H1 (cell line): ENCODE data around the gene OCLN. TPM values are rescaled to one million over a fixed set of nuclear protein-coding genes. Genes with fewer than 3 reads are reported as not detected.

Experiments
- CTCF ChIA-PET: fragments of 300-600 bp; sonication (Branson Sonifier 250); formaldehyde crosslinking; loops from one replicate; lab custom pipeline; 2021; ENCODE audit not compliant: partially characterized antibody; lab: Charles Lee
- POLR2A ChIA-PET: fragments of 300-600 bp; sonication (Branson Sonifier 250); formaldehyde crosslinking; loops from one replicate; lab custom pipeline; 2021; ENCODE audit warnings: inconsistent platforms; ENCODE audit not compliant: partially characterized antibody; lab: Charles Lee
- DNase-seq, 2 experiments: peaks; one replicate each; pipeline versions ENCODE4 v3.0.0 to v3.0.0-alpha.2; 2010 to 2022; ENCODE audit warnings: low spot score in 2 of 2, low read depth in 1 of 2, mixed read lengths in 1 of 2
- FAIRE-seq: peaks from 2 replicates; lab custom pipeline; 2011; peaks lifted over from hg19 to GRCh38; lab: Jason Lieb, UNC
- H2AFZ ChIP-seq: 2 replicates; pipeline ENCODE4 v1.8.1; 2012; ENCODE audit warnings: low read length, inconsistent platforms
- H2AK5ac ChIP-seq: 2 replicates; pipeline ENCODE4 v1.6.1; 2013; ENCODE audit warnings: low read depth, low read length
- H2BK120ac ChIP-seq: replicated peaks from 2 replicates; pipeline ENCODE3; 2013; ENCODE audit warnings: low read depth, low read length, inconsistent platforms
- H2BK12ac ChIP-seq: 2 replicates; pipeline ENCODE4 v1.6.1; 2013; ENCODE audit warnings: low read depth, low read length
- H2BK15ac ChIP-seq: 2 replicates; pipeline ENCODE4 v1.6.1; 2013; ENCODE audit warnings: low read length
- H2BK20ac ChIP-seq: 2 replicates; pipeline ENCODE4 v1.6.1; 2013; ENCODE audit warnings: low read length
- H2BK5ac ChIP-seq: 2 replicates; pipeline ENCODE4 v1.6.1; 2013; ENCODE audit warnings: low read depth, low read length
- H3K14ac ChIP-seq: 2 replicates; pipeline ENCODE4 v1.6.1; 2013; ENCODE audit warnings: inconsistent platforms; ENCODE audit not compliant: insufficient read length
- H3K18ac ChIP-seq: 2 replicates; pipeline ENCODE4 v1.6.1; 2013; ENCODE audit warnings: low read length; ENCODE audit errors: extremely low read depth
- H3K23ac ChIP-seq: 2 replicates; pipeline ENCODE4 v1.6.1; 2013; ENCODE audit warnings: inconsistent platforms; ENCODE audit not compliant: insufficient read length
- H3K23me2 ChIP-seq: 2 replicates; pipeline ENCODE4 v1.6.1; 2013; ENCODE audit warnings: low read depth, low read length
- H3K27ac ChIP-seq: 2 replicates; pipeline ENCODE4 v1.6.1; 2011; ENCODE audit warnings: low read depth, low read length, inconsistent platforms
- H3K27me3 ChIP-seq, 4 experiments: replicated peaks in 1 of 4; 1 replicate in 1 of 4; 2 replicates in 3 of 4; pipeline versions ENCODE4 v1.6.1 to v1.8.1; 2011 to 2013; ENCODE audit warnings: low read length in 3 of 4, mild to moderate bottlenecking in 3 of 4, inconsistent platforms in 2 of 4, mixed read lengths in 2 of 4, moderate library complexity in 1 of 4; ENCODE audit not compliant: control insufficient read depth in 3 of 4, insufficient read depth in 3 of 4; ENCODE audit errors: extremely low read depth in 1 of 4
- H3K36me3 ChIP-seq, 4 experiments: 2 replicates each; pipeline versions ENCODE4 v1.6.1 to v1.8.1; 2011 to 2013; ENCODE audit warnings: mild to moderate bottlenecking in 4 of 4, low read length in 3 of 4, moderate library complexity in 2 of 4, control low read depth in 1 of 4, inconsistent platforms in 1 of 4; ENCODE audit not compliant: insufficient read depth in 4 of 4, control insufficient read depth in 2 of 4
- H3K4ac ChIP-seq: replicated peaks from 2 replicates; pipeline ENCODE3; 2013; ENCODE audit warnings: low read length, low read depth, mixed read lengths, inconsistent platforms; ENCODE audit not compliant: insufficient read length
- H3K4me1 ChIP-seq, 4 experiments: replicated peaks in 1 of 4; 1 replicate in 1 of 4; 2 replicates in 3 of 4; pipeline versions ENCODE4 v1.6.1 to v1.8.1; 2011 to 2013; ENCODE audit warnings: low read length in 3 of 4, inconsistent platforms in 2 of 4, mixed read lengths in 1 of 4; ENCODE audit not compliant: insufficient read depth in 4 of 4, control insufficient read depth in 3 of 4
- H3K4me2 ChIP-seq, 2 experiments: 2 replicates each; pipeline versions ENCODE4 v1.6.1 to v1.8.1; 2011 to 2013; ENCODE audit warnings: low read depth in 2 of 2, low read length in 2 of 2, control low read depth in 1 of 2, inconsistent platforms in 1 of 2, mild to moderate bottlenecking in 1 of 2; ENCODE audit not compliant: insufficient read depth in 1 of 2
- H3K4me3 ChIP-seq, 4 experiments: fragments of 200-600, 300-600 bp in 1 of 4; sonication (generic), shearing (Covaris generic), sonication (Bioruptor Twin) in 1 of 4; 2 replicates each; pipeline versions ENCODE4 v1.5.1 to v1.8.1; 2011 to 2016; ENCODE audit warnings: low read length in 4 of 4, low read depth in 3 of 4, control low read depth in 2 of 4, inconsistent platforms in 2 of 4, mild to moderate bottlenecking in 2 of 4, mixed read lengths in 1 of 4, moderate library complexity in 1 of 4; ENCODE audit not compliant: insufficient read depth in 2 of 4; ENCODE audit errors: extremely low read depth in 1 of 4
- H3K56ac ChIP-seq: replicated peaks from 2 replicates; pipeline ENCODE3; 2013; ENCODE audit warnings: low read depth, mild to moderate bottlenecking, mixed read lengths, low read length, inconsistent platforms; ENCODE audit not compliant: insufficient read length
- H3K79me1 ChIP-seq: 2 replicates; pipeline ENCODE4 v1.6.1; 2013; ENCODE audit warnings: low read depth, low read length, control low read depth
- H3K79me2 ChIP-seq, 2 experiments: 2 replicates each; pipeline versions ENCODE4 v1.6.1 to v1.8.1; 2012 to 2013; ENCODE audit warnings: low read length in 2 of 2, mild to moderate bottlenecking in 2 of 2, inconsistent platforms in 1 of 2; ENCODE audit not compliant: insufficient read depth in 2 of 2, control insufficient read depth in 1 of 2
- H3K9ac ChIP-seq, 4 experiments: replicated peaks in 1 of 4; 1 replicate in 1 of 4; 2 replicates in 3 of 4; pipeline versions ENCODE4 v1.6.1 to v1.8.1; 2011 to 2013; ENCODE audit warnings: low read depth in 3 of 4, low read length in 3 of 4, control low read depth in 2 of 4, mild to moderate bottlenecking in 2 of 4, moderate library complexity in 2 of 4, inconsistent platforms in 1 of 4; ENCODE audit errors: extremely low read depth in 1 of 4
- H3K9me3 ChIP-seq, 2 experiments: 2 replicates each; pipeline versions ENCODE4 v1.6.1 to v1.8.1; 2012 to 2013; ENCODE audit warnings: mild to moderate bottlenecking in 2 of 2, moderate library complexity in 2 of 2, control low read depth in 1 of 2, inconsistent platforms in 1 of 2, low read depth in 1 of 2, low read length in 1 of 2, mixed read lengths in 1 of 2; ENCODE audit not compliant: insufficient read depth in 2 of 2
- H4K20me1 ChIP-seq, 2 experiments: replicated peaks in 1 of 2; 2 replicates each; pipeline versions ENCODE3 to v1.8.1; 2011 to 2013; ENCODE audit warnings: inconsistent platforms in 2 of 2, low read length in 2 of 2, mild to moderate bottlenecking in 1 of 2; ENCODE audit not compliant: insufficient read depth in 2 of 2, control insufficient read depth in 1 of 2
- H4K5ac ChIP-seq: 2 replicates; pipeline ENCODE4 v1.6.1; 2013; ENCODE audit warnings: low read length, low read depth, mixed read lengths, inconsistent platforms; ENCODE audit not compliant: insufficient read length
- H4K8ac ChIP-seq: 2 replicates; pipeline ENCODE4 v1.8.0; 2013; ENCODE audit warnings: mild to moderate bottlenecking, moderate library complexity, low read length, inconsistent platforms; ENCODE audit not compliant: insufficient read depth; ENCODE audit errors: extremely low read depth
- H4K91ac ChIP-seq: replicated peaks from 2 replicates; pipeline ENCODE3; 2013; ENCODE audit warnings: low read length, mixed read lengths, inconsistent platforms; ENCODE audit not compliant: insufficient read length
- CBX5 ChIP-seq: fragments of 300-800, 300-1000 bp; sonication (generic); IDR thresholded peaks from 2 replicates; pipeline ENCODE4 v1.7.1; 2016; ENCODE audit warnings: antibody characterized with exemption, low read length, low read depth
- CHD2 ChIP-seq: IDR thresholded peaks from 2 replicates; pipeline ENCODE4 v1.6.1; 2012; ENCODE audit warnings: low read length, improper control_type of control experiment
- FOSL1 ChIP-seq: IDR thresholded peaks from 2 replicates; pipeline ENCODE4 v1.6.1; 2011; ENCODE audit warnings: mild to moderate bottlenecking, low read depth, low read length, moderate library complexity; ENCODE audit not compliant: insufficient read depth
- HDAC6 ChIP-seq: IDR thresholded peaks from one replicate; pipeline ENCODE4 v1.7.1; 2012; ENCODE audit warnings: low read depth, mild to moderate bottlenecking, inconsistent platforms, low read length, moderate library complexity
- KDM4A ChIP-seq: IDR thresholded peaks from one replicate; pipeline ENCODE4 v1.7.1; 2012; ENCODE audit warnings: low read depth, mild to moderate bottlenecking, moderate library complexity, low read length, inconsistent platforms; ENCODE audit not compliant: severe bottlenecking
- NRF1 ChIP-seq: IDR thresholded peaks from 2 replicates; pipeline ENCODE4 v1.6.1; 2011; ENCODE audit warnings: mild to moderate bottlenecking, low read depth, low read length, improper control_type of control experiment
- POLR2A ChIP-seq, 2 experiments: IDR thresholded peaks; 1 replicate in 1 of 2; 2 replicates in 1 of 2; pipeline ENCODE4 v1.6.1; 2011; ENCODE audit warnings: low read depth in 2 of 2, low read length in 2 of 2, mild to moderate bottlenecking in 2 of 2; ENCODE audit errors: control extremely low read depth in 1 of 2
- POU5F1 ChIP-seq: IDR thresholded peaks from 2 replicates; pipeline ENCODE4 v1.6.1; 2011; ENCODE audit warnings: low read depth, mild to moderate bottlenecking, low read length, moderate library complexity
- RXRA ChIP-seq: IDR thresholded peaks from 2 replicates; pipeline ENCODE4 v1.6.1; 2011; ENCODE audit warnings: low read depth, mild to moderate bottlenecking, low read length, moderate library complexity; ENCODE audit not compliant: insufficient read depth
- SAP30 ChIP-seq: fragments of 300-600 bp; sonication (generic); IDR thresholded peaks from 2 replicates; pipeline ENCODE4 v1.7.1; 2012; ENCODE audit warnings: low read length, moderate library complexity, mild to moderate bottlenecking, inconsistent platforms; ENCODE audit not compliant: insufficient read depth, insufficient replicate concordance
- SIN3A ChIP-seq, 2 experiments: IDR thresholded peaks in 1 of 2; conservative IDR thresholded peaks in 1 of 2; 2 replicates each; pipeline ENCODE4 v1.6.1; 2011 to 2012; ENCODE audit warnings: low read length in 2 of 2, improper control_type of control experiment in 1 of 2, low read depth in 1 of 2, mild to moderate bottlenecking in 1 of 2
- SIX5 ChIP-seq: IDR thresholded peaks from 2 replicates; pipeline ENCODE4 v1.6.1; 2011; ENCODE audit warnings: mild to moderate bottlenecking, low read depth, low read length
- SP1 ChIP-seq: IDR thresholded peaks from 2 replicates; pipeline ENCODE4 v1.6.1; 2011; ENCODE audit warnings: low read depth, low read length
- TAF7 ChIP-seq: optimal IDR thresholded peaks from 2 replicates; pipeline ENCODE3; 2011; ENCODE audit warnings: low read depth, mild to moderate bottlenecking, inconsistent platforms, low read length, moderate library complexity, borderline replicate concordance
- TCF12 ChIP-seq: IDR thresholded peaks from 2 replicates; pipeline ENCODE4 v1.6.1; 2011; ENCODE audit warnings: low read depth, mild to moderate bottlenecking, low read length
- ZNF274 ChIP-seq: IDR thresholded peaks from 2 replicates; pipeline ENCODE4 v1.7.0; 2012; ENCODE audit warnings: low read length, borderline replicate concordance; ENCODE audit errors: extremely low read depth
- WGBS, 2 experiments: shearing (Covaris generic) in 1 of 2; methylation state at CpG; one replicate each; pipeline versions ENCODE4 v1.1.6 to v1.1.7; 2013 to 2015; ENCODE audit warnings: low lambda C conversion rate in 2 of 2, mixed read lengths in 2 of 2, inconsistent platforms in 1 of 2, low coverage in 1 of 2, missing lambda C conversion rate in 1 of 2; ENCODE audit not compliant: insufficient replicate concordance in 2 of 2, insufficient coverage in 1 of 2, insufficient read length in 1 of 2; ENCODE audit errors: extremely low coverage in 1 of 2, missing lambda C conversion rate in 1 of 2; 5-methylcytosine and 5-hydroxymethylcytosine counted together
- polyA plus RNA-seq, 7 experiments: library from polyadenylated mRNA; depleted of rRNA in 3 of 7; stranded (reverse) in 5 of 7; unstranded in 2 of 7; fragments of >200 nt in 5 of 7; fragments of 200-250 nt in 2 of 7; gene quantifications; 1 replicate in 5 of 7; 2 replicates in 1 of 7; 4 replicates in 1 of 7; pipeline versions ENCODE4 v1.2.1 to v1.2.3, GENCODE V29; 2011 to 2013; ENCODE audit warnings: missing spikeins in 2 of 7, mixed read lengths in 2 of 7
- total RNA-seq: library from RNA; stranded (reverse); fragmentation: NEBNext Ultra II Directional; extraction: Animal tissue kit (Norgen Biotek cat#: 25700); gene quantifications from 2 replicates; pipeline ENCODE4 v1.2.1, GENCODE V29; 2021

The OCLN gene
- total and polyA plus RNA-seq, 2 of the 8 experiments (the other 6 are each of a cell fraction or from before 2014, with no cell fraction given) = 27.9 to 85.5 TPM

- H4K8ac ChIP-seq = no peak overlapping the region
- H2BK12ac ChIP-seq = no peak overlapping the region
- ChIA-PET POLR2A (no interaction called here), CTCF (no interaction called here)
- no peak overlapping the region for H4K5ac ChIP-seq
- H4K20me1 ChIP-seq = no peaks in the 10 kb centered on the region
- no peaks in the 10 kb centered on the region for H3K79me1 ChIP-seq
- no peak overlapping the region for H4K91ac ChIP-seq
- no peak overlapping the region for H2AK5ac ChIP-seq
- DNase-seq (no peak), FAIRE-seq (no peak)
- no peak overlapping the region for H3K4me2 ChIP-seq
- H2AFZ ChIP-seq = no peak overlapping the region
- H3K9ac ChIP-seq = no peak overlapping the region
- 100% methylated on average over 1 of the region's 1 CpG; no CpG with 5 or more reads in 1 of the 2 experiments for WGBS, 2 experiments
- H3K79me2 ChIP-seq = no peaks in the 10 kb centered on the region
- no peak overlapping the region for H3K4ac ChIP-seq
- H3K4me3 ChIP-seq = no peak overlapping the region
- no peak overlapping the region for H3K27ac ChIP-seq
- H2BK5ac ChIP-seq = no peak overlapping the region
- H3K27me3 ChIP-seq = no peaks in the 10 kb centered on the region
- H3K4me1 ChIP-seq = no peaks in the 10 kb centered on the region
- H3K36me3 ChIP-seq = no peaks in the 10 kb centered on the region
- H3K23me2 ChIP-seq = no peaks in the 10 kb centered on the region
- H3K23ac ChIP-seq = no peak overlapping the region
- H3K14ac ChIP-seq = no peak overlapping the region
- H3K18ac ChIP-seq = no peak overlapping the region
- no peak overlapping the region for H2BK20ac ChIP-seq
- H2BK15ac ChIP-seq = no peak overlapping the region
- H3K9me3 ChIP-seq = no peaks in the 10 kb centered on the region
- no peak overlapping the region for H2BK120ac ChIP-seq
- H3K56ac ChIP-seq = no peak overlapping the region
- TF ChIP-seq FOSL1 = no peak
- no peak for TF ChIP-seq TAF7
- no peak for TF ChIP-seq CBX5
- TF ChIP-seq ZNF274 = no peak
- no peak for TF ChIP-seq SIX5
- TF ChIP-seq POU5F1 = no peak
- no peak for TF ChIP-seq KDM4A
- TF ChIP-seq POLR2A (IDR thresholded peaks at IDR 0.05; ENCODE audit: control extremely low read depth in 1 of 2, low read depth in 2 of 2, low read length in 2 of 2) = no peak
- TF ChIP-seq SAP30 = no peak
- no peak for TF ChIP-seq CHD2
- TF ChIP-seq HDAC6 = no peak
- no peak for TF ChIP-seq TCF12
- no peak for TF ChIP-seq RXRA
- TF ChIP-seq SP1 = no peak
- TF ChIP-seq SIN3A (conservative IDR thresholded peaks at IDR 0.05 in 1 of 2, IDR thresholded peaks at IDR 0.05 in 1 of 2; ENCODE audit: low read depth in 1 of 2, low read length in 2 of 2) = no peak
- no peak for TF ChIP-seq NRF1
These were observed 30.4 kb upstream of the OCLN start for GRCh38 chr5:69462170-69462569.
